Tibial nerve (tissue), 4 donors: ENCODE results near the gene PPP4R3A. TPM values are rescaled to one million over a fixed set of nuclear protein-coding genes. Genes with fewer than 3 reads are reported as not detected.
A peak's percentile ranks its signal among the peaks of the same experiment; 100 is the strongest.

Experiments used
- DNase-seq, 2 donors: peaks; one replicate each; pipeline ENCODE4 v3.0.0-alpha.2; 2019; ENCODE audit warnings: low spot score in 2 of 2
- H3K27ac ChIP-seq, 4 donors: fragments of 200-600 bp; sonication (generic) in 3 of 4; one replicate each; pipeline ENCODE4 v1.5.1; 2017 to 2019; ENCODE audit warnings: mild to moderate bottlenecking in 1 of 4
- H3K27me3 ChIP-seq, 2 donors: fragments of 200-600 bp; sonication (generic) in 1 of 2; one replicate each; pipeline versions ENCODE4 v1.5.1 to v1.6.0; 2017 to 2019
- H3K36me3 ChIP-seq, 3 donors: fragments of 200-600 bp; sonication (generic); one replicate each; pipeline ENCODE4 v1.5.1; 2018 to 2019
- H3K4me1 ChIP-seq, 4 donors: fragments of 200-600 bp; sonication (generic) in 3 of 4; one replicate each; pipeline ENCODE4 v1.5.1; 2017 to 2019
- H3K4me3 ChIP-seq, 4 donors: fragments of 200-600 bp; sonication (generic) in 3 of 4; one replicate each; pipeline ENCODE4 v1.5.1; 2017 to 2019; ENCODE audit warnings: mild to moderate bottlenecking in 1 of 4, moderate library complexity in 1 of 4
- H3K9me3 ChIP-seq, 4 donors: fragments of 200-600 bp; sonication (generic) in 3 of 4; one replicate each; pipeline ENCODE4 v1.5.1; 2017 to 2019
- CTCF ChIP-seq, 5 experiments: fragments of 200-600 bp in 3 of 5; fragments of 450-650 bp in 2 of 5; sonication (generic) in 3 of 5; IDR thresholded peaks; one replicate each; pipeline ENCODE4 v1.5.1; 2016 to 2019; ENCODE audit warnings: antibody characterized with exemption in 5 of 5, mild to moderate bottlenecking in 3 of 5, moderate library complexity in 2 of 5
- EP300 ChIP-seq, 2 donors: sonication (generic); formaldehyde crosslinking; IDR thresholded peaks; one replicate each; pipeline ENCODE4 v1.6.1; 2017; ENCODE audit warnings: antibody characterized with exemption in 2 of 2, mild to moderate bottlenecking in 1 of 2
- POLR2A ChIP-seq, 2 donors: fragments of 450-650 bp; IDR thresholded peaks; one replicate each; pipeline ENCODE4 v1.6.1; 2017; ENCODE audit warnings: antibody characterized with exemption in 2 of 2, mild to moderate bottlenecking in 2 of 2, moderate library complexity in 2 of 2
- WGBS, 2 donors: methylation state at CpG; one replicate each; pipeline ENCODE4 v1.1.5; 2018; 5-methylcytosine and 5-hydroxymethylcytosine counted together
- total RNA-seq, 4 donors: library from RNA; depleted of rRNA; stranded (reverse); fragments of >200 nt; gene quantifications; one replicate each; pipeline ENCODE4 v1.1.0, GENCODE V29; 2016

The PPP4R3A gene
- total RNA-seq, 4 donors from 2014 or later = 63.3 to 104 (median 80.2) TPM

- WGBS, 2 donors = 0 to 1% methylated on average over 26 to 31 of the region's 34 CpGs
- no peak for TF ChIP-seq CTCF (IDR thresholded peaks at IDR 0.05)
- no peak for TF ChIP-seq EP300 (IDR thresholded peaks at IDR 0.05)
- H3K9me3 ChIP-seq = no peaks in the 10 kb centered on the region
- H3K4me1 ChIP-seq = peaks cover 0 to 46% (median 16%) of the 10 kb centered on the region in 4 donors
- no peaks in the 10 kb centered on the region for H3K27me3 ChIP-seq
- peaks cover 0 to under 1% (median 0%) of the 10 kb centered on the region in 3 donors for H3K36me3 ChIP-seq
- no peak for DNase-seq
- H3K4me3 ChIP-seq = peak overlapping the region; percentile 75 to 99 (median 89)
- H3K27ac ChIP-seq = peak overlapping the region; percentile 94 to 99 (median 98)
Observed at GRCh38 chr14:91509878-91510170, 286 bp downstream of the PPP4R3A start.

- WGBS, 2 donors = 0% methylated on average over 24 to 58 of the region's 71 CpGs
- TF ChIP-seq CTCF (IDR thresholded peaks at IDR 0.05) (no peak), POLR2A (IDR thresholded peaks at IDR 0.05) (no peak), EP300 (IDR thresholded peaks at IDR 0.05) (peak in 1 of 2 donors; percentile 14)
- H3K36me3 ChIP-seq = peaks cover 0 to 6% (median 0%) of the 10 kb centered on the region in 3 donors
- H3K27me3 ChIP-seq = no peaks in the 10 kb centered on the region
- DNase-seq = no peak
- H3K27ac ChIP-seq = peak overlapping the region; percentile 94 to 99 (median 98)
- H3K4me1 ChIP-seq = peaks cover 0 to 51% (median 16%) of the 10 kb centered on the region in 4 donors
- peak overlapping the region; percentile 75 to 99 (median 89) for H3K4me3 ChIP-seq
- no peaks in the 10 kb centered on the region for H3K9me3 ChIP-seq
Observed at GRCh38 chr14:91509083-91509877, 830 bp downstream of the PPP4R3A start.

GRCh38 chr14:91508105-91508504 lies 2.0 kb downstream of the PPP4R3A start:
- Histone ChIP-seq H3K27me3 (no peaks in the 10 kb centered on the region), H3K36me3 (peaks cover 0 to 11% (median 0%) of the 10 kb centered on the region in 3 donors), H3K27ac (peak overlapping the region in 3 of 4 donors; percentile 94 to 99 (median 97)), H3K4me3 (peak overlapping the region; percentile 75 to 99 (median 89)), H3K4me1 (peaks cover 0 to 61% (median 16%) of the 10 kb centered on the region in 4 donors), H3K9me3 (no peaks in the 10 kb centered on the region)
- WGBS, 2 donors = 12 to 15% methylated on average over 2 of the region's 2 CpGs
- no peak for TF ChIP-seq EP300 (IDR thresholded peaks at IDR 0.05)
- TF ChIP-seq POLR2A (IDR thresholded peaks at IDR 0.05) = no peak
- no peak for TF ChIP-seq CTCF (IDR thresholded peaks at IDR 0.05)
- DNase-seq = no peak

GRCh38 chr14:91506226-91506625 lies 3.9 kb downstream of the PPP4R3A start:
- no peak for DNase-seq
- no peak overlapping the region for H3K4me3 ChIP-seq
- H3K27me3 ChIP-seq = no peaks in the 10 kb centered on the region
- H3K4me1 ChIP-seq = peaks cover 0 to 70% (median 19%) of the 10 kb centered on the region in 4 donors
- no peak overlapping the region for H3K27ac ChIP-seq
- no peak for TF ChIP-seq CTCF (IDR thresholded peaks at IDR 0.05)
- no peak for TF ChIP-seq POLR2A (IDR thresholded peaks at IDR 0.05)
- TF ChIP-seq EP300 (IDR thresholded peaks at IDR 0.05) = no peak
- peaks cover 0 to 11% (median 0%) of the 10 kb centered on the region in 3 donors for H3K36me3 ChIP-seq
- no peaks in the 10 kb centered on the region for H3K9me3 ChIP-seq
- WGBS, 2 donors = 90 to 92% methylated on average over 4 of the region's 4 CpGs

GRCh38 chr14:91503000-91503504 lies 7.1 kb downstream of the PPP4R3A start:
- Histone ChIP-seq H3K4me3 (no peak overlapping the region), H3K27me3 (no peaks in the 10 kb centered on the region), H3K9me3 (no peaks in the 10 kb centered on the region), H3K36me3 (peaks cover 0 to 20% (median 0%) of the 10 kb centered on the region in 3 donors), H3K4me1 (peaks cover 3 to 73% (median 19%) of the 10 kb centered on the region in 4 donors), H3K27ac (no peak overlapping the region)
- WGBS, 2 donors = 83 to 90% methylated on average over 4 of the region's 4 CpGs
- DNase-seq = no peak
- no peak for TF ChIP-seq EP300 (IDR thresholded peaks at IDR 0.05)
- TF ChIP-seq POLR2A (IDR thresholded peaks at IDR 0.05) = no peak
- TF ChIP-seq CTCF (IDR thresholded peaks at IDR 0.05) = no peak
